ENCODE results near the gene BTNL9.

GRCh38 chr5:181107699-181108098 lies 67.6 kb downstream of the BTNL9 start:
- no peak for TF ChIP-seq CTCF (conservative IDR thresholded peaks at IDR 0.05 in 1 of 2, IDR thresholded peaks at IDR 0.05 in 1 of 2; ENCODE audit: extremely low read depth in 1 of 2, insufficient read depth in 1 of 2, low read depth in 1 of 2, low read length in 2 of 2)
- TF ChIP-seq EZH2 (IDR thresholded peaks at IDR 0.05; ENCODE audit: borderline replicate concordance, low read length), result no peak
